Occipital lobe (tissue), 3 donors: ENCODE measurements around the gene PNMA6E. TPM values are rescaled to one million over a fixed set of nuclear protein-coding genes. Genes with fewer than 3 reads are reported as not detected.

Experiments used
- DNase-seq: peaks from one replicate; lab custom pipeline; 2025; lab: John Stamatoyannopoulos, UW
- small RNA-seq: library from RNA; depleted of rRNA; stranded (forward); fragments of <200 nt; gene quantifications from one replicate; pipeline ENCODE3, GENCODE V24; 2014
- total RNA-seq: library from RNA; depleted of rRNA; stranded (reverse); fragments of >200 nt; gene quantifications from one replicate; pipeline ENCODE4 v1.2.3, GENCODE V29; 2014

PNMA6E gene
- total RNA-seq, 1 donor from 2014 or later, result not detected

- DNase-seq, result no peak
Observed at GRCh38 chrX:153353416-153353815, 47.7 kb downstream of the PNMA6E start.

GRCh38 chrX:153352858-153353257 lies 48.3 kb downstream of the PNMA6E start:
- DNase-seq, result no peak

GRCh38 chrX:153351981-153352380 lies 49.2 kb downstream of the PNMA6E start:
- no peak for DNase-seq

- DNase-seq, result no peak
Observed at GRCh38 chrX:153349952-153350351, 51.2 kb downstream of the PNMA6E start.

GRCh38 chrX:153348421-153348820 lies 52.7 kb downstream of the PNMA6E start:
- no peak for DNase-seq

GRCh38 chrX:153347530-153347929 lies 53.6 kb downstream of the PNMA6E start:
- no peak for DNase-seq

Small RNAs within 50 kb of the gene (small RNA-seq; reads per million reads assigned to genes)
- not detected for gene AC152007.1
- gene RN7SL667P, result not detected

Other genes with a start within 250 kb of the PNMA6E start
- not detected for gene MAGEA1, start 222.1 kb downstream of the PNMA6E start, total RNA-seq
- 0.16 TPM for gene PNMA6F, start 79.6 kb downstream of the PNMA6E start, total RNA-seq
- 7.8 TPM for gene ZNF275, start 67.2 kb downstream of the PNMA6E start, total RNA-seq
- gene ZFP92, start 10.1 kb upstream of the PNMA6E start, total RNA-seq, result 1.9 TPM
- gene TREX2, start 44.7 kb upstream of the PNMA6E start, total RNA-seq, result not detected
- gene HAUS7, start 69.2 kb upstream of the PNMA6E start, total RNA-seq, result 8.3 TPM
- 1.9 TPM for gene BGN, start 93.6 kb upstream of the PNMA6E start, total RNA-seq
- gene ATP2B3, start 116.3 kb upstream of the PNMA6E start, total RNA-seq, result 7.2 TPM
- gene CCNQ, start 197.8 kb upstream of the PNMA6E start, total RNA-seq, result 17.3 TPM
- gene DUSP9, start 245.9 kb upstream of the PNMA6E start, total RNA-seq, result 1.7 TPM